OCI-LY1 (cell line): ENCODE results near the gene CPNE5.

Source experiments
- H2AFZ ChIP-seq: fragments of 200-600 bp; sonication (generic), shearing (Covaris generic); 2 replicates; pipeline ENCODE4 v1.6.0; 2014; ENCODE audit warnings: antibody characterized with exemption, mild to moderate bottlenecking, low read length
- H3F3A ChIP-seq: fragments of 200-600 bp; sonication (generic), shearing (Covaris generic); 2 replicates; pipeline ENCODE4 v1.6.0; 2014; ENCODE audit warnings: mild to moderate bottlenecking, antibody characterized with exemption, low read length, moderate library complexity; ENCODE audit not compliant: insufficient read depth
- H3K27ac ChIP-seq: fragments of 200-600 bp; sonication (generic); 2 replicates; pipeline ENCODE4 v1.5.1; 2014; ENCODE audit warnings: low read length, mixed run types, mild to moderate bottlenecking, low read depth; ENCODE audit not compliant: poor library complexity, severe bottlenecking
- H3K27me3 ChIP-seq: fragments of 200-600 bp; sonication (generic); 2 replicates; pipeline ENCODE4 v1.6.0; 2014; ENCODE audit warnings: antibody characterized with exemption, mild to moderate bottlenecking, low read length, moderate library complexity; ENCODE audit not compliant: insufficient read depth
- H3K36me3 ChIP-seq: fragments of 200-600 bp; sonication (generic); 2 replicates; pipeline ENCODE4 v1.6.1; 2014; ENCODE audit warnings: mild to moderate bottlenecking, antibody characterized with exemption, low read length, moderate library complexity, mixed read lengths; ENCODE audit not compliant: insufficient read depth
- H3K4me1 ChIP-seq: fragments of 200-600 bp; sonication (generic); 2 replicates; pipeline ENCODE4 v1.5.1; 2014; ENCODE audit warnings: mild to moderate bottlenecking, low read length, moderate library complexity; ENCODE audit not compliant: insufficient read depth, severe bottlenecking
- H3K4me2 ChIP-seq: fragments of 200-600 bp; sonication (generic), shearing (Covaris generic); 2 replicates; pipeline ENCODE4 v1.6.1; 2014; ENCODE audit warnings: low read length
- H3K4me3 ChIP-seq: fragments of 200-600 bp; sonication (generic); 2 replicates; pipeline ENCODE4 v1.5.1; 2014; ENCODE audit warnings: low read length, low read depth, mild to moderate bottlenecking, mixed read lengths; ENCODE audit not compliant: poor library complexity, severe bottlenecking
- H3K79me2 ChIP-seq: fragments of 200-600 bp; shearing (Covaris generic); 2 replicates; pipeline ENCODE4 v1.6.1; 2016; ENCODE audit warnings: mixed run types, low read length, mixed read lengths; ENCODE audit not compliant: insufficient read depth
- H3K9ac ChIP-seq: fragments of 200-600 bp; sonication (generic), shearing (Covaris generic); 2 replicates; pipeline ENCODE4 v1.6.1; 2014; ENCODE audit warnings: mild to moderate bottlenecking, low read length, mixed read lengths
- H3K9me2 ChIP-seq: fragments of 200-600 bp; sonication (generic), shearing (Covaris generic); 2 replicates; pipeline ENCODE4 v1.6.1; 2014; ENCODE audit warnings: low read depth, mild to moderate bottlenecking, low read length, mixed read lengths
- H3K9me3 ChIP-seq: fragments of 200-600 bp; shearing (Covaris generic); 2 replicates; pipeline ENCODE4 v1.6.1; 2014; ENCODE audit warnings: low read length, mixed read lengths
- H4K20me1 ChIP-seq: fragments of 200-600 bp; sonication (generic), shearing (Covaris generic); 2 replicates; pipeline ENCODE4 v1.6.0; 2016; ENCODE audit warnings: mild to moderate bottlenecking, low read length; ENCODE audit not compliant: insufficient read depth
- EZH2 ChIP-seq: fragments of 200-600 bp; sonication (generic), shearing (Covaris generic); IDR thresholded peaks from 2 replicates; pipeline ENCODE4 v1.8.0; 2017; ENCODE audit warnings: borderline replicate concordance, mixed run types, mild to moderate bottlenecking, antibody characterized with exemption, low read length, moderate library complexity, mixed read lengths
- TF ChIP-seq, protein P1 (sequence below): fragments of 200-600 bp; sonication (generic), shearing (Covaris generic); IDR thresholded peaks from 2 replicates; pipeline ENCODE4 v1.5.1; 2017; ENCODE audit warnings: mild to moderate bottlenecking, antibody characterized with exemption, low read length, moderate library complexity, mixed read lengths

The CPNE5 gene

DNA sequence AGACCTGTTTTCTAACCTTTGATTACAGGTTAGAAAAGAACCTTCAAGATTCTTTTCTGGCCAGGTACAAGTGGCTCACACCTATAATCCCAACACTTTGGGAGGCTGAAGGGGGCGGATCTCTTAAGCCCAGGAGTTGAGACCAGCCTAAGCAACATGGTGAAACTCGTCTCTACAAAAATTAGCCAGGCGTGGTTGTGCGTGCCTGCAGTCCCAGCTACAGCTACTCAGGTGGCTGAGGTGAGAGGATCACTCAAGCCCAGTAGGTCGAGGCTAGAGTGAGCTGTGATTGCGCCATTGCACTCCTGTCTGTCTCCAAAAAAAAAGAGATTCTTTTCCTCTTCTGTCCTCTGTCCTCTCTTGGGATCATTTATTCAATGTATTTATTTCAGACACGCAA, 20.9 kb upstream of the CPNE5 start:
- H3F3A ChIP-seq = no peaks in the 10 kb centered on the region
- H3K9me2 ChIP-seq = no peaks in the 10 kb centered on the region
- no peak overlapping the region for H3K9ac ChIP-seq
- H2AFZ ChIP-seq = no peak overlapping the region
- H3K4me2 ChIP-seq = no peak overlapping the region
- no peaks in the 10 kb centered on the region for H3K9me3 ChIP-seq
- TF ChIP-seq, protein P1, sequence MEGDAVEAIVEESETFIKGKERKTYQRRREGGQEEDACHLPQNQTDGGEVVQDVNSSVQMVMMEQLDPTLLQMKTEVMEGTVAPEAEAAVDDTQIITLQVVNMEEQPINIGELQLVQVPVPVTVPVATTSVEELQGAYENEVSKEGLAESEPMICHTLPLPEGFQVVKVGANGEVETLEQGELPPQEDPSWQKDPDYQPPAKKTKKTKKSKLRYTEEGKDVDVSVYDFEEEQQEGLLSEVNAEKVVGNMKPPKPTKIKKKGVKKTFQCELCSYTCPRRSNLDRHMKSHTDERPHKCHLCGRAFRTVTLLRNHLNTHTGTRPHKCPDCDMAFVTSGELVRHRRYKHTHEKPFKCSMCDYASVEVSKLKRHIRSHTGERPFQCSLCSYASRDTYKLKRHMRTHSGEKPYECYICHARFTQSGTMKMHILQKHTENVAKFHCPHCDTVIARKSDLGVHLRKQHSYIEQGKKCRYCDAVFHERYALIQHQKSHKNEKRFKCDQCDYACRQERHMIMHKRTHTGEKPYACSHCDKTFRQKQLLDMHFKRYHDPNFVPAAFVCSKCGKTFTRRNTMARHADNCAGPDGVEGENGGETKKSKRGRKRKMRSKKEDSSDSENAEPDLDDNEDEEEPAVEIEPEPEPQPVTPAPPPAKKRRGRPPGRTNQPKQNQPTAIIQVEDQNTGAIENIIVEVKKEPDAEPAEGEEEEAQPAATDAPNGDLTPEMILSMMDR = no peak
- no peak for TF ChIP-seq EZH2
- H3K27ac ChIP-seq = no peak overlapping the region
- no peaks in the 10 kb centered on the region for H3K4me1 ChIP-seq
- peaks cover 11% of the 10 kb centered on the region; the same call in 1 of the 2 replicates for H3K79me2 ChIP-seq
- H3K27me3 ChIP-seq = no peaks in the 10 kb centered on the region
- peaks cover 94% of the 10 kb centered on the region for H3K36me3 ChIP-seq
- no peak overlapping the region for H3K4me3 ChIP-seq
- no peaks in the 10 kb centered on the region for H4K20me1 ChIP-seq

DNA sequence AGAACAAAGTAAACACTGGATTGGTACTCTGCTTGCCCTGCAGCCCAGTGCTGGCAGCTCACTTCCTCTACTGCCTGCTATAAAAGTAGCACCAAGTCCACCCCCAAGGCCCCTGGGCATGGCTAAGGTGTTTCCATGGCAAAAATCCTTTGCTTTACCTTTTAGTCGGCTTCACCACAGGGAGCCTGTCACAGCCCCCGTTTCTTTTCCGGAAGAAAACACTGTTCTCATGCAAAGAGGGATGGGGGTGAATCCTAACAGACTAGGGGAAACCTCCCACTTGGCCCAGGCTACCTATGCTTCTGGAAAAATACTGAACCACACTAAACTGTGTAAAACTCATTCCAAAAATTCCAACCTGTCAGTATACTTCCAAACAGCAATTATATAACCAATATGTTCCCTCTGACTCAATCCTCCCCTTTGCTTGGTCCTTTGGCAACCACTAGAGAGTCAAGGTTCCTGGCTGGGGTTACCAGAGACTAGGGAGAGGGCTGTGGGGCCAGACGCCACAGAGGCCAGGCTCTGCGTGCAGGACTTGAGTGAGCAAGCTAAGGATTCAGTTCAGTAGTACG, 19.2 kb upstream of the CPNE5 start:
- Histone ChIP-seq H3K79me2 (peaks cover 11% of the 10 kb centered on the region; the same call in 1 of the 2 replicates), H3K9ac (no peak overlapping the region), H3K27ac (no peak overlapping the region)

DNA sequence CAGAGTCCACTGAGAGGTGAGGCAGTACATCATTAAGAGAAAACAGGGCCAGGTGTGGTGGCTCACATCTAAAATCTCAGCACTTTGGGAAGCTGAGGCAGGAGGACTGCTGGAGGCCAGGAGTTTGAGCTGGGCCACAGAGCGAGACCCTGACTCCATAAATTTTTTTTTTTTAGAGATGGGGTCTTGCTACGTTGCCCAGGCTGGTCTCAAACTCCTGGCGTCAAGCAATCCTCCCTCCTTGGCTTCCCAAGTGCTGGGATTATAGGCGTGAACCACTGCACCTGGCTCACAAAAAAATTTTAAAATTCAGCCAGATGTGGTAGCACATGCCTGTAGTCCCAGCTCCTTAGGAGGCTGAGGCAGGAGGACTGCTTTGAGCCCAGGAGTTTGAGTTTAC, 18.1 kb upstream of the CPNE5 start:
- no peak overlapping the region for H3K27ac ChIP-seq
- H3K27me3 ChIP-seq = no peaks in the 10 kb centered on the region
- no peak overlapping the region for H3K4me3 ChIP-seq
- no peaks in the 10 kb centered on the region for H3F3A ChIP-seq
- H3K4me1 ChIP-seq = no peaks in the 10 kb centered on the region
- H3K4me2 ChIP-seq = no peak overlapping the region
- H3K79me2 ChIP-seq = peaks cover 6% of the 10 kb centered on the region; the same call in 1 of the 2 replicates
- no peaks in the 10 kb centered on the region for H3K9me3 ChIP-seq
- no peaks in the 10 kb centered on the region for H3K9me2 ChIP-seq
- TF ChIP-seq, protein P1 = no peak
- no peak for TF ChIP-seq EZH2
- no peaks in the 10 kb centered on the region for H4K20me1 ChIP-seq
- H2AFZ ChIP-seq = no peak overlapping the region
- peaks cover 95% of the 10 kb centered on the region for H3K36me3 ChIP-seq
- no peak overlapping the region for H3K9ac ChIP-seq

More for the DNA sequence above, 19.2 kb upstream of the CPNE5 start:
- Histone ChIP-seq H4K20me1 (no peaks in the 10 kb centered on the region), H3K36me3 (peaks cover 95% of the 10 kb centered on the region), H3K4me2 (no peak overlapping the region), H3F3A (no peaks in the 10 kb centered on the region), H3K4me3 (no peak overlapping the region), H2AFZ (no peak overlapping the region), H3K9me2 (no peaks in the 10 kb centered on the region), H3K27me3 (no peaks in the 10 kb centered on the region), H3K9me3 (no peaks in the 10 kb centered on the region), H3K4me1 (no peaks in the 10 kb centered on the region)
- TF ChIP-seq, protein P1 = no peak
- no peak for TF ChIP-seq EZH2
